PC-9 (cell line): ENCODE measurements around the gene CBX7.

Experiments
- CTCF ChIP-seq: fragments of 200-600 bp; sonication (generic); conservative IDR thresholded peaks from 2 replicates; pipeline ENCODE4 v1.6.1; 2017; ENCODE audit warnings: mixed run types, antibody characterized with exemption, mild to moderate bottlenecking, moderate library complexity
- EZH2 ChIP-seq: fragments of 200-600 bp; sonication (generic); IDR thresholded peaks from 2 replicates; pipeline ENCODE4 v1.8.0; 2017; ENCODE audit warnings: antibody characterized with exemption, low read depth

DNA sequence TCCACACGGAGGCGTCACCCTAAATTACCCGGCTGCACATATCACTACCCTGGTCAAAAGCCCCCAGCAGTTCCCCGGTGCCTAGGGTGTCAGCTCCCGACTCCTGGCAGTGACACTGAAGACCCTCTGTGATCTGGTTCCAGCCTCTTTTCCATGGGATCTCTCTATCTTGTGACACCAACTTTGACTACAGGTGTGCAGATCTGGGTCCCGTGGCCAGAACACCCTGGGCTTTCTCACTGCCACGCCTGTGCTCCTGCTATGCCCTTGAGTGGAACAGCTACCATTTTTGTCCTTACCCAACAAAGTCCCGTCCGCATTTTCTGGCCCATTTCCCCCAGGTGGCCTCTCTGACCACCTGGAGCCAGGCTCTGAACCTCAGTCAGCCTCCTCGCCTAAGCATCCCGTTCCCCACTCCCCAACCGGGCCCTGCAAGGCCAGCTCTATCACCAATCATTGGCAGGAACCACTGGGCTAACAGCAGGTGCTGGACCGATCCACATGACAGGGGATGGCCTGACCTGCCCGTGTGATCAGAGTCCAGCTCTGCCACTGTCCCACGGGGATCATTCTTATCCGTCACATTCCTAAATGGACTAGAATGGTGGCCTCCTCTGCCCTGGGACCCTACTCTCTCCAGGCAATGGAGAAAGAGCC lies 20.7 kb upstream of the CBX7 start:
- no peak for TF ChIP-seq CTCF
- TF ChIP-seq EZH2, result no peak
